ENCODE measurements around the gene POLG2. TPM values are rescaled to one million over a fixed set of nuclear protein-coding genes. Genes with fewer than 3 reads are reported as not detected.

The POLG2 gene
- total and polyA plus RNA-seq, 10 of the 15 experiments (the other 5 are each of a cell fraction or from before 2014, with no cell fraction given) = 10.2 to 27.7 (median 22.2) TPM

DNA sequence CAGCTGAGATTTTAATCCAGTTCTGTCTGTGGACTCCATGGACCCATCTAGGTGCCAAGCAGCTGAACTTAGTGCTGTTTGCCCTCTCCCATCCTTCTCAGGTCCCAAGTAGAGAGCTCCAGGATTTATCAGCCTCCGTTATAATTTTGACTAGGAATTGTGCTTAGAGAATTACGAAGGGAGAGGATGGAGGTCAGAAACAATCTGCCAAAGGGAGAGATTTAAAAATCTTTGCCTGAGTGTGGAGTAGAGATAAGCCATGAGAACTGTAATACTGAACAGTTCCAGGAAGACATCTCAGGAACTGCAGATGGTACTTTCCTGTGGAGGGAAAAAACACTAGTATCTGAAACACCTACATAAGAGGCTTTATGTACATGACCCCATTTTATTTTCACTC is 36.9 kb upstream of the POLG2 start:
- ChIA-PET CTCF (interaction anchor here (0.6 to 2.5 kb wide), 10 partner anchors 18 to 116 kb away, joined by 3 to 9 read pairs (median 4); no protein-coding TSS in a partner anchor), POLR2A (interaction anchor here (1.0 to 1.6 kb wide), 2 partner anchors 18 to 42 kb away, joined by 3 to 6 read pairs; no protein-coding TSS in a partner anchor), SMC1A (ENCODE audit: uncharacterized antibody, unreplicated experiment) (interaction anchor here (0.6 to 1.7 kb wide), 6 partner anchors 14 to 752 kb away, joined by 3 to 7 read pairs (median 4); no protein-coding TSS in a partner anchor), RAD21 (ENCODE audit: unreplicated experiment) (interaction anchor here (1.0 to 1.1 kb wide), 2 partner anchors 65 to 114 kb away, joined by 3 to 6 read pairs; no protein-coding TSS in a partner anchor)
- no peak overlapping the region for H3K4me2 ChIP-seq (ENCODE audit: control insufficient read depth, insufficient read depth)
- ATAC-seq = no peak
- DNase-seq (ENCODE audit: low read depth, low spot score) = no peak
- H3K27me3 ChIP-seq (replicated peaks in 1 of 2; ENCODE audit: control insufficient read depth in 2 of 2, insufficient read depth in 2 of 2, low read length in 1 of 2) = no peaks in the 10 kb centered on the region
- no peaks in the 10 kb centered on the region for H3K4me1 ChIP-seq (ENCODE audit: control insufficient read depth, insufficient read depth, low read length)
- no peaks in the 10 kb centered on the region for H4K20me1 ChIP-seq (ENCODE audit: control insufficient read depth, insufficient read depth)
- no peak overlapping the region for H2AFZ ChIP-seq (ENCODE audit: control insufficient read depth, low read depth, low read length)
- H3K4me3 ChIP-seq = no peak overlapping the region
- no peak for FAIRE-seq
- intact Hi-C loops (cut with micrococcal nuclease; ENCODE audit: unreplicated experiment) = no loop called here
- BruUV-seq (replicated peaks) = no TSS peak
- in situ Hi-C loops (cut with MboI) = no loop called here
- no peaks in the 10 kb centered on the region for H3K79me2 ChIP-seq (ENCODE audit: control insufficient read depth, insufficient read depth, low read length)
- H3K9me3 ChIP-seq (replicated peaks; ENCODE audit: control insufficient read depth, insufficient read depth, low read length) = no peaks in the 10 kb centered on the region
- H3K9ac ChIP-seq (ENCODE audit: control insufficient read depth, insufficient read depth, low read length) = no peak overlapping the region
- H3K36me3 ChIP-seq (ENCODE audit: control insufficient read depth in 2 of 2, insufficient read depth in 2 of 2, low read length in 1 of 2) = peaks cover 13 to 50% of the 10 kb centered on the region in 2 experiments
- H3K27ac ChIP-seq (ENCODE audit: control insufficient read depth, insufficient read depth) = no peak overlapping the region
- 97% methylated on average over 2 of the region's 2 CpGs for WGBS (ENCODE audit: insufficient coverage, insufficient replicate concordance, low lambda C conversion rate, missing lambda C conversion rate)
- no peak for TF ChIP-seq CBX5 (IDR thresholded peaks at IDR 0.05; ENCODE audit: low read depth)
- no peak for TF ChIP-seq EGR1 (IDR thresholded peaks at IDR 0.05; ENCODE audit: borderline replicate concordance in 1 of 2, low read depth in 2 of 2, low read length in 2 of 2)
- TF ChIP-seq SRF (IDR thresholded peaks at IDR 0.05; ENCODE audit: low read depth in 2 of 2, low read length in 2 of 2) = no peak
- no peak for TF ChIP-seq ZNF217 (IDR thresholded peaks at IDR 0.05)
- no peak for TF ChIP-seq MTA2 (IDR thresholded peaks at IDR 0.05; ENCODE audit: low read depth)
- TF ChIP-seq, protein P1, sequence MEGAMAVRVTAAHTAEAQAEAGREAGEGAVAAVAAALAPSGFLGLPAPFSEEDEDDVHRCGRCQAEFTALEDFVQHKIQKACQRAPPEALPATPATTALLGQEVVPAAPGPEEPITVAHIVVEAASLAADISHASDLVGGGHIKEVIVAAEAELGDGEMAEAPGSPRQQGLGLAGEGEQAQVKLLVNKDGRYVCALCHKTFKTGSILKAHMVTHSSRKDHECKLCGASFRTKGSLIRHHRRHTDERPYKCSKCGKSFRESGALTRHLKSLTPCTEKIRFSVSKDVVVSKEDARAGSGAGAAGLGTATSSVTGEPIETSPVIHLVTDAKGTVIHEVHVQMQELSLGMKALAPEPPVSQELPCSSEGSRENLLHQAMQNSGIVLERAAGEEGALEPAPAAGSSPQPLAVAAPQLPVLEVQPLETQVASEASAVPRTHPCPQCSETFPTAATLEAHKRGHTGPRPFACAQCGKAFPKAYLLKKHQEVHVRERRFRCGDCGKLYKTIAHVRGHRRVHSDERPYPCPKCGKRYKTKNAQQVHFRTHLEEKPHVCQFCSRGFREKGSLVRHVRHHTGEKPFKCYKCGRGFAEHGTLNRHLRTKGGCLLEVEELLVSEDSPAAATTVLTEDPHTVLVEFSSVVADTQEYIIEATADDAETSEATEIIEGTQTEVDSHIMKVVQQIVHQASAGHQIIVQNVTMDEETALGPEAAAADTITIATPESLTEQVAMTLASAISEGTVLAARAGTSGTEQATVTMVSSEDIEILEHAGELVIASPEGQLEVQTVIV (IDR thresholded peaks at IDR 0.05; ENCODE audit: borderline replicate concordance, partially characterized antibody) = no peak
- no peak for TF ChIP-seq ZNF274 (IDR thresholded peaks at IDR 0.05; ENCODE audit: insufficient read depth, insufficient read length)
- TF ChIP-seq, protein P2, sequence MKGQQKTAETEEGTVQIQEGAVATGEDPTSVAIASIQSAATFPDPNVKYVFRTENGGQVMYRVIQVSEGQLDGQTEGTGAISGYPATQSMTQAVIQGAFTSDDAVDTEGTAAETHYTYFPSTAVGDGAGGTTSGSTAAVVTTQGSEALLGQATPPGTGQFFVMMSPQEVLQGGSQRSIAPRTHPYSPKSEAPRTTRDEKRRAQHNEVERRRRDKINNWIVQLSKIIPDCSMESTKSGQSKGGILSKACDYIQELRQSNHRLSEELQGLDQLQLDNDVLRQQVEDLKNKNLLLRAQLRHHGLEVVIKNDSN (IDR thresholded peaks at IDR 0.05; ENCODE audit: borderline replicate concordance, extremely low read length, insufficient read depth, low read depth, low read length) = no peak
- TF ChIP-seq, protein P3, sequence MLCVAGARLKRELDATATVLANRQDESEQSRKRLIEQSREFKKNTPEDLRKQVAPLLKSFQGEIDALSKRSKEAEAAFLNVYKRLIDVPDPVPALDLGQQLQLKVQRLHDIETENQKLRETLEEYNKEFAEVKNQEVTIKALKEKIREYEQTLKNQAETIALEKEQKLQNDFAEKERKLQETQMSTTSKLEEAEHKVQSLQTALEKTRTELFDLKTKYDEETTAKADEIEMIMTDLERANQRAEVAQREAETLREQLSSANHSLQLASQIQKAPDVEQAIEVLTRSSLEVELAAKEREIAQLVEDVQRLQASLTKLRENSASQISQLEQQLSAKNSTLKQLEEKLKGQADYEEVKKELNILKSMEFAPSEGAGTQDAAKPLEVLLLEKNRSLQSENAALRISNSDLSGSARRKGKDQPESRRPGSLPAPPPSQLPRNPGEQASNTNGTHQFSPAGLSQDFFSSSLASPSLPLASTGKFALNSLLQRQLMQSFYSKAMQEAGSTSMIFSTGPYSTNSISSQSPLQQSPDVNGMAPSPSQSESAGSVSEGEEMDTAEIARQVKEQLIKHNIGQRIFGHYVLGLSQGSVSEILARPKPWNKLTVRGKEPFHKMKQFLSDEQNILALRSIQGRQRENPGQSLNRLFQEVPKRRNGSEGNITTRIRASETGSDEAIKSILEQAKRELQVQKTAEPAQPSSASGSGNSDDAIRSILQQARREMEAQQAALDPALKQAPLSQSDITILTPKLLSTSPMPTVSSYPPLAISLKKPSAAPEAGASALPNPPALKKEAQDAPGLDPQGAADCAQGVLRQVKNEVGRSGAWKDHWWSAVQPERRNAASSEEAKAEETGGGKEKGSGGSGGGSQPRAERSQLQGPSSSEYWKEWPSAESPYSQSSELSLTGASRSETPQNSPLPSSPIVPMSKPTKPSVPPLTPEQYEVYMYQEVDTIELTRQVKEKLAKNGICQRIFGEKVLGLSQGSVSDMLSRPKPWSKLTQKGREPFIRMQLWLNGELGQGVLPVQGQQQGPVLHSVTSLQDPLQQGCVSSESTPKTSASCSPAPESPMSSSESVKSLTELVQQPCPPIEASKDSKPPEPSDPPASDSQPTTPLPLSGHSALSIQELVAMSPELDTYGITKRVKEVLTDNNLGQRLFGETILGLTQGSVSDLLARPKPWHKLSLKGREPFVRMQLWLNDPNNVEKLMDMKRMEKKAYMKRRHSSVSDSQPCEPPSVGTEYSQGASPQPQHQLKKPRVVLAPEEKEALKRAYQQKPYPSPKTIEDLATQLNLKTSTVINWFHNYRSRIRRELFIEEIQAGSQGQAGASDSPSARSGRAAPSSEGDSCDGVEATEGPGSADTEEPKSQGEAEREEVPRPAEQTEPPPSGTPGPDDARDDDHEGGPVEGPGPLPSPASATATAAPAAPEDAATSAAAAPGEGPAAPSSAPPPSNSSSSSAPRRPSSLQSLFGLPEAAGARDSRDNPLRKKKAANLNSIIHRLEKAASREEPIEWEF (IDR thresholded peaks at IDR 0.05; ENCODE audit: insufficient replicate concordance, low read depth, low read length) = no peak
- TF ChIP-seq NR2F1 (conservative IDR thresholded peaks at IDR 0.05) = no peak
- TF ChIP-seq SREBF1 (IDR thresholded peaks at IDR 0.05; ENCODE audit: low read length) = no peak
- TF ChIP-seq TCF12 (IDR thresholded peaks at IDR 0.05; ENCODE audit: low read depth, low read length) = no peak
- no peak for TF ChIP-seq SREBF2 (IDR thresholded peaks at IDR 0.05; ENCODE audit: low read length)
- TF ChIP-seq NBN (IDR thresholded peaks at IDR 0.05) = no peak
- TF ChIP-seq, protein P4, sequence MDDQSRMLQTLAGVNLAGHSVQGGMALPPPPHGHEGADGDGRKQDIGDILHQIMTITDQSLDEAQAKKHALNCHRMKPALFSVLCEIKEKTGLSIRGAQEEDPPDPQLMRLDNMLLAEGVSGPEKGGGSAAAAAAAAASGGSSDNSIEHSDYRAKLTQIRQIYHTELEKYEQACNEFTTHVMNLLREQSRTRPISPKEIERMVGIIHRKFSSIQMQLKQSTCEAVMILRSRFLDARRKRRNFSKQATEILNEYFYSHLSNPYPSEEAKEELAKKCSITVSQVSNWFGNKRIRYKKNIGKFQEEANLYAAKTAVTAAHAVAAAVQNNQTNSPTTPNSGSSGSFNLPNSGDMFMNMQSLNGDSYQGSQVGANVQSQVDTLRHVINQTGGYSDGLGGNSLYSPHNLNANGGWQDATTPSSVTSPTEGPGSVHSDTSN (IDR thresholded peaks at IDR 0.05; ENCODE audit: insufficient replicate concordance, low read depth, low read length) = no peak

Data from GM12878 (cell line).